ENCODE measurements around the gene OOEP.

The OOEP gene

GRCh38 chr6:73364549-73364948, 5.1 kb downstream of the OOEP start:
- TF ChIP-seq ZFX (IDR thresholded peaks at IDR 0.05) (no peak), CTCF (conservative IDR thresholded peaks at IDR 0.05) (no peak)
- no peak overlapping the region for H3K27ac ChIP-seq

GRCh38 chr6:73364121-73364520, 5.6 kb downstream of the OOEP start:
- TF ChIP-seq ZFX (IDR thresholded peaks at IDR 0.05) (no peak), CTCF (conservative IDR thresholded peaks at IDR 0.05) (no peak)
- H3K27ac ChIP-seq, result no peak overlapping the region

- no peak for TF ChIP-seq ZFX (IDR thresholded peaks at IDR 0.05)
- no peak overlapping the region for H3K27ac ChIP-seq
These were observed 6.2 kb downstream of the OOEP start for GRCh38 chr6:73363537-73363875.

GRCh38 chr6:73362869-73363536, 6.7 kb downstream of the OOEP start:
- TF ChIP-seq CTCF (conservative IDR thresholded peaks at IDR 0.05) (no peak), ZFX (IDR thresholded peaks at IDR 0.05) (no peak)
- no peak overlapping the region for H3K27ac ChIP-seq

GRCh38 chr6:73362358-73362757, 7.3 kb downstream of the OOEP start, which contains the start of gene KHDC3L:
Gene KHDC3L (plus strand): TSS chr6:73362658. CDS start chr6:73362730, 72 bp downstream.
- TF ChIP-seq CTCF (conservative IDR thresholded peaks at IDR 0.05) (no peak), ZFX (IDR thresholded peaks at IDR 0.05) (no peak)
- no peak within 1 kb of the TSS for H3K27ac ChIP-seq

- no peak for TF ChIP-seq ZFX (IDR thresholded peaks at IDR 0.05)
- no peak for TF ChIP-seq CTCF (conservative IDR thresholded peaks at IDR 0.05)
- no peak within 1 kb of the TSS for H3K27ac ChIP-seq
These were observed 15.8 kb downstream of the OOEP start, which contains the start of gene DPPA5 for GRCh38 chr6:73353636-73354593. Gene DPPA5 (minus strand): TSS chr6:73354276. CDS start chr6:73354225, 51 bp downstream.

- TF ChIP-seq CTCF (conservative IDR thresholded peaks at IDR 0.05) (no peak), ZFX (IDR thresholded peaks at IDR 0.05) (no peak)
- H3K27ac ChIP-seq, result no peak overlapping the region
These were observed 20.4 kb downstream of the OOEP start for GRCh38 chr6:73349311-73349710.
